H1 (cell line): Measurements from ENCODE around the gene NAA25. TPM values are rescaled to one million over a fixed set of nuclear protein-coding genes. Genes with fewer than 3 reads are reported as not detected.

Experiments
- CTCF ChIA-PET: fragments of 300-600 bp; sonication (Branson Sonifier 250); formaldehyde crosslinking; loops from one replicate; lab custom pipeline; 2021; ENCODE audit not compliant: partially characterized antibody; lab: Charles Lee
- POLR2A ChIA-PET: fragments of 300-600 bp; sonication (Branson Sonifier 250); formaldehyde crosslinking; loops from one replicate; lab custom pipeline; 2021; ENCODE audit warnings: inconsistent platforms; ENCODE audit not compliant: partially characterized antibody; lab: Charles Lee
- DNase-seq, 2 experiments: peaks; one replicate each; pipeline versions ENCODE4 v3.0.0 to v3.0.0-alpha.2; 2010 to 2022; ENCODE audit warnings: low spot score in 2 of 2, low read depth in 1 of 2, mixed read lengths in 1 of 2
- FAIRE-seq: peaks from 2 replicates; lab custom pipeline; 2011; peaks lifted over from hg19 to GRCh38; lab: Jason Lieb, UNC
- H2AFZ ChIP-seq: 2 replicates; pipeline ENCODE4 v1.8.1; 2012; ENCODE audit warnings: low read length, inconsistent platforms
- H2AK5ac ChIP-seq: 2 replicates; pipeline ENCODE4 v1.6.1; 2013; ENCODE audit warnings: low read depth, low read length
- H2BK120ac ChIP-seq: replicated peaks from 2 replicates; pipeline ENCODE3; 2013; ENCODE audit warnings: low read depth, low read length, inconsistent platforms
- H2BK12ac ChIP-seq: 2 replicates; pipeline ENCODE4 v1.6.1; 2013; ENCODE audit warnings: low read depth, low read length
- H2BK15ac ChIP-seq: 2 replicates; pipeline ENCODE4 v1.6.1; 2013; ENCODE audit warnings: low read length
- H2BK20ac ChIP-seq: 2 replicates; pipeline ENCODE4 v1.6.1; 2013; ENCODE audit warnings: low read length
- H2BK5ac ChIP-seq: 2 replicates; pipeline ENCODE4 v1.6.1; 2013; ENCODE audit warnings: low read depth, low read length
- H3K14ac ChIP-seq: 2 replicates; pipeline ENCODE4 v1.6.1; 2013; ENCODE audit warnings: inconsistent platforms; ENCODE audit not compliant: insufficient read length
- H3K18ac ChIP-seq: 2 replicates; pipeline ENCODE4 v1.6.1; 2013; ENCODE audit warnings: low read length; ENCODE audit errors: extremely low read depth
- H3K23ac ChIP-seq: 2 replicates; pipeline ENCODE4 v1.6.1; 2013; ENCODE audit warnings: inconsistent platforms; ENCODE audit not compliant: insufficient read length
- H3K23me2 ChIP-seq: 2 replicates; pipeline ENCODE4 v1.6.1; 2013; ENCODE audit warnings: low read depth, low read length
- H3K27ac ChIP-seq: 2 replicates; pipeline ENCODE4 v1.6.1; 2011; ENCODE audit warnings: low read depth, low read length, inconsistent platforms
- H3K27me3 ChIP-seq, 4 experiments: replicated peaks in 1 of 4; 1 replicate in 1 of 4; 2 replicates in 3 of 4; pipeline versions ENCODE4 v1.6.1 to v1.8.1; 2011 to 2013; ENCODE audit warnings: low read length in 3 of 4, mild to moderate bottlenecking in 3 of 4, inconsistent platforms in 2 of 4, mixed read lengths in 2 of 4, moderate library complexity in 1 of 4; ENCODE audit not compliant: control insufficient read depth in 3 of 4, insufficient read depth in 3 of 4; ENCODE audit errors: extremely low read depth in 1 of 4
- H3K36me3 ChIP-seq, 4 experiments: 2 replicates each; pipeline versions ENCODE4 v1.6.1 to v1.8.1; 2011 to 2013; ENCODE audit warnings: mild to moderate bottlenecking in 4 of 4, low read length in 3 of 4, moderate library complexity in 2 of 4, control low read depth in 1 of 4, inconsistent platforms in 1 of 4; ENCODE audit not compliant: insufficient read depth in 4 of 4, control insufficient read depth in 2 of 4
- H3K4ac ChIP-seq: replicated peaks from 2 replicates; pipeline ENCODE3; 2013; ENCODE audit warnings: low read length, low read depth, mixed read lengths, inconsistent platforms; ENCODE audit not compliant: insufficient read length
- H3K4me1 ChIP-seq, 4 experiments: replicated peaks in 1 of 4; 1 replicate in 1 of 4; 2 replicates in 3 of 4; pipeline versions ENCODE4 v1.6.1 to v1.8.1; 2011 to 2013; ENCODE audit warnings: low read length in 3 of 4, inconsistent platforms in 2 of 4, mixed read lengths in 1 of 4; ENCODE audit not compliant: insufficient read depth in 4 of 4, control insufficient read depth in 3 of 4
- H3K4me2 ChIP-seq, 2 experiments: 2 replicates each; pipeline versions ENCODE4 v1.6.1 to v1.8.1; 2011 to 2013; ENCODE audit warnings: low read depth in 2 of 2, low read length in 2 of 2, control low read depth in 1 of 2, inconsistent platforms in 1 of 2, mild to moderate bottlenecking in 1 of 2; ENCODE audit not compliant: insufficient read depth in 1 of 2
- H3K4me3 ChIP-seq, 4 experiments: fragments of 200-600, 300-600 bp in 1 of 4; sonication (generic), shearing (Covaris generic), sonication (Bioruptor Twin) in 1 of 4; 2 replicates each; pipeline versions ENCODE4 v1.5.1 to v1.8.1; 2011 to 2016; ENCODE audit warnings: low read length in 4 of 4, low read depth in 3 of 4, control low read depth in 2 of 4, inconsistent platforms in 2 of 4, mild to moderate bottlenecking in 2 of 4, mixed read lengths in 1 of 4, moderate library complexity in 1 of 4; ENCODE audit not compliant: insufficient read depth in 2 of 4; ENCODE audit errors: extremely low read depth in 1 of 4
- H3K56ac ChIP-seq: replicated peaks from 2 replicates; pipeline ENCODE3; 2013; ENCODE audit warnings: low read depth, mild to moderate bottlenecking, mixed read lengths, low read length, inconsistent platforms; ENCODE audit not compliant: insufficient read length
- H3K79me1 ChIP-seq: 2 replicates; pipeline ENCODE4 v1.6.1; 2013; ENCODE audit warnings: low read depth, low read length, control low read depth
- H3K79me2 ChIP-seq, 2 experiments: 2 replicates each; pipeline versions ENCODE4 v1.6.1 to v1.8.1; 2012 to 2013; ENCODE audit warnings: low read length in 2 of 2, mild to moderate bottlenecking in 2 of 2, inconsistent platforms in 1 of 2; ENCODE audit not compliant: insufficient read depth in 2 of 2, control insufficient read depth in 1 of 2
- H3K9ac ChIP-seq, 4 experiments: replicated peaks in 1 of 4; 1 replicate in 1 of 4; 2 replicates in 3 of 4; pipeline versions ENCODE4 v1.6.1 to v1.8.1; 2011 to 2013; ENCODE audit warnings: low read depth in 3 of 4, low read length in 3 of 4, control low read depth in 2 of 4, mild to moderate bottlenecking in 2 of 4, moderate library complexity in 2 of 4, inconsistent platforms in 1 of 4; ENCODE audit errors: extremely low read depth in 1 of 4
- H3K9me3 ChIP-seq, 2 experiments: 2 replicates each; pipeline versions ENCODE4 v1.6.1 to v1.8.1; 2012 to 2013; ENCODE audit warnings: mild to moderate bottlenecking in 2 of 2, moderate library complexity in 2 of 2, control low read depth in 1 of 2, inconsistent platforms in 1 of 2, low read depth in 1 of 2, low read length in 1 of 2, mixed read lengths in 1 of 2; ENCODE audit not compliant: insufficient read depth in 2 of 2
- H4K20me1 ChIP-seq, 2 experiments: replicated peaks in 1 of 2; 2 replicates each; pipeline versions ENCODE3 to v1.8.1; 2011 to 2013; ENCODE audit warnings: inconsistent platforms in 2 of 2, low read length in 2 of 2, mild to moderate bottlenecking in 1 of 2; ENCODE audit not compliant: insufficient read depth in 2 of 2, control insufficient read depth in 1 of 2
- H4K5ac ChIP-seq: 2 replicates; pipeline ENCODE4 v1.6.1; 2013; ENCODE audit warnings: low read length, low read depth, mixed read lengths, inconsistent platforms; ENCODE audit not compliant: insufficient read length
- H4K8ac ChIP-seq: 2 replicates; pipeline ENCODE4 v1.8.0; 2013; ENCODE audit warnings: mild to moderate bottlenecking, moderate library complexity, low read length, inconsistent platforms; ENCODE audit not compliant: insufficient read depth; ENCODE audit errors: extremely low read depth
- H4K91ac ChIP-seq: replicated peaks from 2 replicates; pipeline ENCODE3; 2013; ENCODE audit warnings: low read length, mixed read lengths, inconsistent platforms; ENCODE audit not compliant: insufficient read length
- ASH2L ChIP-seq: fragments of 200-600, 300-600 bp; sonication (generic); IDR thresholded peaks from one replicate; pipeline ENCODE4 v1.7.1; 2017; ENCODE audit warnings: low read length
- CHD1 ChIP-seq: IDR thresholded peaks from 2 replicates; pipeline ENCODE4 v1.6.1; 2012; ENCODE audit warnings: low read depth, low read length, improper control_type of control experiment
- EGR1 ChIP-seq: IDR thresholded peaks from 2 replicates; pipeline ENCODE4 v1.6.1; 2011; ENCODE audit warnings: low read depth, low read length, borderline replicate concordance
- GABPA ChIP-seq: IDR thresholded peaks from 2 replicates; pipeline ENCODE4 v1.6.1; 2011; ENCODE audit warnings: mild to moderate bottlenecking, low read length, moderate library complexity, borderline replicate concordance; ENCODE audit not compliant: insufficient read depth
- HDAC6 ChIP-seq: IDR thresholded peaks from one replicate; pipeline ENCODE4 v1.7.1; 2012; ENCODE audit warnings: low read depth, mild to moderate bottlenecking, inconsistent platforms, low read length, moderate library complexity
- NRF1 ChIP-seq: IDR thresholded peaks from 2 replicates; pipeline ENCODE4 v1.6.1; 2011; ENCODE audit warnings: mild to moderate bottlenecking, low read depth, low read length, improper control_type of control experiment
- POLR2A ChIP-seq, 2 experiments: IDR thresholded peaks; 1 replicate in 1 of 2; 2 replicates in 1 of 2; pipeline ENCODE4 v1.6.1; 2011; ENCODE audit warnings: low read depth in 2 of 2, low read length in 2 of 2, mild to moderate bottlenecking in 2 of 2; ENCODE audit errors: control extremely low read depth in 1 of 2
- RAD21 ChIP-seq, 2 experiments: IDR thresholded peaks in 1 of 2; conservative IDR thresholded peaks in 1 of 2; 2 replicates each; pipeline ENCODE4 v1.6.1; 2011; ENCODE audit warnings: low read depth in 2 of 2, low read length in 2 of 2, improper control_type of control experiment in 1 of 2, inconsistent platforms in 1 of 2, mild to moderate bottlenecking in 1 of 2, moderate library complexity in 1 of 2
- SAP30 ChIP-seq: fragments of 300-600 bp; sonication (generic); IDR thresholded peaks from 2 replicates; pipeline ENCODE4 v1.7.1; 2012; ENCODE audit warnings: low read length, moderate library complexity, mild to moderate bottlenecking, inconsistent platforms; ENCODE audit not compliant: insufficient read depth, insufficient replicate concordance
- SIRT6 ChIP-seq: IDR thresholded peaks from one replicate; pipeline ENCODE4 v1.7.1; 2012; ENCODE audit warnings: low read length, inconsistent platforms
- SP2 ChIP-seq: IDR thresholded peaks from 2 replicates; pipeline ENCODE4 v1.6.1; 2012; ENCODE audit warnings: mild to moderate bottlenecking, low read length, inconsistent platforms
- TCF12 ChIP-seq: IDR thresholded peaks from 2 replicates; pipeline ENCODE4 v1.6.1; 2011; ENCODE audit warnings: low read depth, mild to moderate bottlenecking, low read length
- ZNF274 ChIP-seq: IDR thresholded peaks from 2 replicates; pipeline ENCODE4 v1.7.0; 2012; ENCODE audit warnings: low read length, borderline replicate concordance; ENCODE audit errors: extremely low read depth
- WGBS, 2 experiments: shearing (Covaris generic) in 1 of 2; methylation state at CpG; one replicate each; pipeline versions ENCODE4 v1.1.6 to v1.1.7; 2013 to 2015; ENCODE audit warnings: low lambda C conversion rate in 2 of 2, mixed read lengths in 2 of 2, inconsistent platforms in 1 of 2, low coverage in 1 of 2, missing lambda C conversion rate in 1 of 2; ENCODE audit not compliant: insufficient replicate concordance in 2 of 2, insufficient coverage in 1 of 2, insufficient read length in 1 of 2; ENCODE audit errors: extremely low coverage in 1 of 2, missing lambda C conversion rate in 1 of 2; 5-methylcytosine and 5-hydroxymethylcytosine counted together
- polyA plus RNA-seq, 7 experiments: library from polyadenylated mRNA; depleted of rRNA in 3 of 7; stranded (reverse) in 5 of 7; unstranded in 2 of 7; fragments of >200 nt in 5 of 7; fragments of 200-250 nt in 2 of 7; gene quantifications; 1 replicate in 5 of 7; 2 replicates in 1 of 7; 4 replicates in 1 of 7; pipeline versions ENCODE4 v1.2.1 to v1.2.3, GENCODE V29; 2011 to 2013; ENCODE audit warnings: missing spikeins in 2 of 7, mixed read lengths in 2 of 7
- total RNA-seq: library from RNA; stranded (reverse); fragmentation: NEBNext Ultra II Directional; extraction: Animal tissue kit (Norgen Biotek cat#: 25700); gene quantifications from 2 replicates; pipeline ENCODE4 v1.2.1, GENCODE V29; 2021

NAA25 gene
- total and polyA plus RNA-seq, 2 of the 8 experiments (the other 6 are each of a cell fraction or from before 2014, with no cell fraction given) = 10.8 to 60.3 TPM

DNA sequence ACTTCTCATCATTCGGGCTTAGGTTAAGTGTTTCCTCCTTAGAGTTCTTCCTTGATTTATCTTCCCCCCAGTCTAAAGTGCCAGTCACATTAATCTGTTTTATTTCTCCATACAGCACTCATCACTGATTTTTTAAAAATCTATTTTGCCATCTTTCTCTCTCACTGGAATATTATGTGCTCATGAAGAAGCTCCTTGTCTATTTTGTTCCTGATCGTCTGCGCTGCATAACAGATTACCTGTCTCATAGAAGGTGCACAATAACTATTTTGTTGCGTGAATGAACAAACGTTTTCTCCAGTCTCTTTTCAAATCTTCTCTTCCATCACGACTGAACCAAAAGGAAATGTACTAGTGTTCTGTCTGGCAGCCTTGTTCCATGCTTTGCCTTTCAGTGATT, 92.6 kb downstream of the NAA25 start:
- TF ChIP-seq EGR1 (no peak), CHD1 (no peak), SAP30 (no peak), TCF12 (no peak), SIRT6 (no peak), RAD21 (IDR thresholded peaks at IDR 0.05 in 1 of 2, conservative IDR thresholded peaks at IDR 0.05 in 1 of 2; ENCODE audit: low read depth in 2 of 2, low read length in 2 of 2) (no peak), SP2 (no peak), ZNF274 (no peak), NRF1 (no peak), POLR2A (IDR thresholded peaks at IDR 0.05; ENCODE audit: control extremely low read depth in 1 of 2, low read depth in 2 of 2, low read length in 2 of 2) (no peak), HDAC6 (no peak), GABPA (no peak), ASH2L (no peak)
- no peak for DNase-seq
- H3K27ac ChIP-seq = no peak overlapping the region
- no peak for FAIRE-seq
- no peak overlapping the region for H4K8ac ChIP-seq
- H2BK12ac ChIP-seq = no peak overlapping the region
- peaks cover 3 to 47% (median 25%) of the 10 kb centered on the region in 4 experiments; a peak in 6 of 8 replicates for H3K36me3 ChIP-seq
- no peak overlapping the region for H4K5ac ChIP-seq
- H3K79me1 ChIP-seq = peaks cover 18% of the 10 kb centered on the region
- H3K18ac ChIP-seq = no peak overlapping the region
- no peak overlapping the region for H3K4ac ChIP-seq
- 93% methylated on average over 6 of the region's 6 CpGs; no CpG with 5 or more reads in 1 of the 2 experiments for WGBS, 2 experiments
- no peak overlapping the region for H2BK5ac ChIP-seq
- no peak overlapping the region for H4K91ac ChIP-seq
- H2BK20ac ChIP-seq = no peak overlapping the region
- no peak overlapping the region for H3K14ac ChIP-seq
- no peak overlapping the region for H2BK120ac ChIP-seq
- no peak overlapping the region for H3K56ac ChIP-seq
- peaks cover 20 to 85% of the 10 kb centered on the region in 2 experiments for H3K79me2 ChIP-seq
- no peak overlapping the region for H3K23ac ChIP-seq
- H3K9me3 ChIP-seq = no peaks in the 10 kb centered on the region
- CTCF ChIA-PET = no interaction called here
- H4K20me1 ChIP-seq = peaks cover 11 to 18% of the 10 kb centered on the region in 2 experiments
- no peak overlapping the region for H2BK15ac ChIP-seq
- peaks cover 4 to 13% (median 5%) of the 10 kb centered on the region in 4 experiments for H3K4me1 ChIP-seq
- H3K4me2 ChIP-seq = no peak overlapping the region
- no peak overlapping the region for H2AFZ ChIP-seq
- H3K27me3 ChIP-seq = no peaks in the 10 kb centered on the region
- H3K23me2 ChIP-seq = peaks cover 8% of the 10 kb centered on the region
- no peak overlapping the region for H3K9ac ChIP-seq
- H3K4me3 ChIP-seq = no peak overlapping the region
- POLR2A ChIA-PET = interaction anchor here (0.9 to 6.1 kb wide), 6 partner anchors 8 to 273 kb away, joined by 3 to 88 read pairs (median 4); no protein-coding TSS in a partner anchor
- no peak overlapping the region for H2AK5ac ChIP-seq
